Skin of body (tissue), 2 donors: ENCODE data around the gene TGFBRAP1. TPM values are rescaled to one million over a fixed set of nuclear protein-coding genes. Genes with fewer than 3 reads are reported as not detected.

Experiments
- DNase-seq: peaks from one replicate; lab custom pipeline; 2025; lab: John Stamatoyannopoulos, UW
- total RNA-seq: library from RNA; depleted of rRNA; stranded (reverse); fragments of >200 nt; gene quantifications from one replicate; pipeline ENCODE4 v1.2.3, GENCODE V29; 2014

TGFBRAP1 gene
- 10.2 TPM for total RNA-seq

DNA sequence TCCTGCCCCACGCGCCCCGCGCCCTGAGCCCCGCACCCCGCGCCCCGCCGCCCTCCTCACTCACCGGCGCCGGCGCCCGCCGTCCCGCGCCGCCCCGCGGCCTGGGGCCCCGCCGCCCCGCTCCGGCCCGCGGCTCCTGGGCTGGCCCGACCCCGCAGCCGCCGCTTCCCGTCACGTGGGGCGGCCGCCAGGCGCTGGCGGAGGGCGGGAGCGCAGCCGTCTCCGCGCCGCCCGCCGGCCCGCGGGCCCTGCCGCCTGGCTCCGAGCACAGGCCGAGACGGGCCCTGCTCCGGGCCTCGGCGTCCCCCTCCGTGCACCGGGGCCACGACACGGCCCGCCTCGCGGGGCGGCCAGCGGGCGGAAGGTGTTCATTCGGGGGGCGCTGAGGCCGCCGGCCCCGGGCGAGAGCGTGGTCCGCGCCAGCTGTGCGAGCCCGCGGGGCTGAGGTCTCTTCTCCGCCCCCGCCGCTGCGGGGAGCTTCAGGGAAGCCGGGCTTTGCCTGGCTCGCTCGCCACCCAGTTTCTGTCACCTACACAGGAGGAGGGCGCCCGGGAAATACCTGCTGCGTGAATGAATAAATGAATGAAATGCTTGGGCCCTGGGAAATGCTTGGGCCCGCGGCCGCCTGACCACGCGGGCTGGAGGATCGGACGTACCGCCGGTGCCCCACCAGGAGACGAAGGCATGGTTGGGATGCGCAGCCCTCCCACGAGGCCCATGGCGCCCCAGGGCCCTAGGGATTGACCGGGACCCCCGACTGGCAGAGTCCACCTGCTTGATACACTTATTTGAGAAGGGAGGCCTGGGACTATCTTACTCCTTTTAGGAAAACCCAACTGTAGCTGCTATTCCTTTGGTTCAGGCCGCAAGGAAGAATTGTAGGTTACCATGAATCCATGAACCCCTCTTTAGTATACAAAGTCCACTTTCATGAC lies at the start of gene TGFBRAP1:
Gene TGFBRAP1 (minus strand): TSS at position 175 of the 935 bp plus-strand sequence. CDS start 21,434 bp downstream, outside the sequence.
- no peak for DNase-seq

- no peak for DNase-seq
Observed at GRCh38 chr2:105378921-105379383, 49.4 kb upstream of the TGFBRAP1 start.

GRCh38 chr2:105378276-105378840 lies 48.8 kb upstream of the TGFBRAP1 start:
- DNase-seq, result no peak

- DNase-seq, result no peak
Observed at GRCh38 chr2:105377871-105378270, 48.3 kb upstream of the TGFBRAP1 start.

- no peak for DNase-seq
Observed at GRCh38 chr2:105376789-105377240, 47.3 kb upstream of the TGFBRAP1 start.

- DNase-seq, result no peak
Observed at GRCh38 chr2:105376010-105376409, 46.5 kb upstream of the TGFBRAP1 start.

DNA sequence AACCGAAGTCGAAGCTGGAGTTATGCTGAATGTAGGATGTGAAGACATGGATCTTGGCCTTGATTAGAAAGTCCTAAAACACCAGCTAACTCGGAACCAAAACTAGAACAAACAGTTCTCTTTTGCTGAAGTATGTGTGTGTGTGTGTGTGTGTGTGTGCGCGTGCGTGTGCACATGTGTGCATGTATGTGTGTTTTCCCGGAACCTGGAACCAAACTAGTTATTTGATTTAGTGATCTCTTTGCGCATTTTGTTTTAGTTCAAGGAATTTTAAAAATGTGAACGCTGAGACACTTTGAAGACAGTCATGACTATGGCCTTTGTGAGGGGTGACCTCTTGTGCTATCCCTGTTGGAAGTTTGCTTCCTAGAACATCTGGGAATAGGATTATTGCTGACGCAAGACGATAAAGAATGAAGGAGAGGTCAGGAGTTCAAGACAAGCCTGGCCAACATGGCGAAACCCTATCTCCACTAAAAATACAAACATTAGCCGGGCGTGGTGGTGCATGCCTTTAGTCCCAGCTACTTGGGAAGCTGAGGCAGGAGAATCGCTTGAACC lies 45.5 kb upstream of the TGFBRAP1 start:
- no peak for DNase-seq

GRCh38 chr2:105373895-105374401 lies 44.4 kb upstream of the TGFBRAP1 start:
- no peak for DNase-seq

- no peak for DNase-seq
Observed at GRCh38 chr2:105373344-105373781, 43.8 kb upstream of the TGFBRAP1 start.

GRCh38 chr2:105371810-105372209 lies 42.3 kb upstream of the TGFBRAP1 start:
- no peak for DNase-seq

- DNase-seq, result no peak
Observed at GRCh38 chr2:105371156-105371555, 41.6 kb upstream of the TGFBRAP1 start.

DNA sequence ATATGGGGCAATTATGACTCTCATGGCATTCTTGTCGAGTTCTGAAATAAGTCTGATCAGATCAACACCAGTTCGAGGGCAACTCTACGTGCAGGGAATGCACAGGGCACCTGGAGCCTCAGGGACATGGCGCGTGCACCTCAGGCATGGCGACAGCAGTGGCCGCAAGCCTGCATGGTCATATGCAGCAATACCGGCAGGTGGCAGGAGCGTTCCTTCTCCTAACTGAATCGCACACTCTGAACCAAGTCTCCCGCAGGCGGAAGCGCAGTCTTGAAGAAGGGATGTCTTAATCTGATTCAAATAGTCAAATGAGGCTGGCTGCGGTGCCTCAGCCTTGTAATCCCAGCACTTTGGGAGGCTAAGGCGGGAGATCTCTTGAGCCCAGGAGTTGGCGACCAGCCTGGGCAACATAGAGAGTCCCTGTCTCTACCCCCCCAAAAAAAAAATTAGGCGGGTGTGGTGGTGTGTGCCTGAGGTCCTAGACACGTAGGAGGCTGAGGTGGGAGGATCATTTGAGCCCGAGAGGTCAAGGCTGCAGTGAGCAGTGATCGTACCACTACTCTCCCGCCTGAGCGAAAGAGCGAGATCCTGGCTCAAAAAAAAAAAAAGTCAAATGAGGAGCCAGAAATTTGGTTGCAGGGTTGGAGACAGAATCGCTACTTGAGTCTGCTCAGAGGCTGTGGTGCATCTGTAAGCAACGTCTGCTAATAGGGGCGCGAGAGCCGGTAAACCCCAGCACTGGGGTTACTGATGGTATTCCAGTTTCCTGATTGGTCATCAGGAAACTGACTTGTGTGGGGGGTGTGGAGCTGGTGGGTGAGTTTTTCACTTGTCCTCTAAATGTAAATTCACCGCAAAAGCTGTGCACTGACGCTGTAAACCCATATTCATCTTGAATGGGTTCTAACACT lies 40.5 kb upstream of the TGFBRAP1 start:
- peak; percentile 81 for DNase-seq

GRCh38 chr2:105368759-105369408 lies 39.3 kb upstream of the TGFBRAP1 start:
- no peak for DNase-seq

DNA sequence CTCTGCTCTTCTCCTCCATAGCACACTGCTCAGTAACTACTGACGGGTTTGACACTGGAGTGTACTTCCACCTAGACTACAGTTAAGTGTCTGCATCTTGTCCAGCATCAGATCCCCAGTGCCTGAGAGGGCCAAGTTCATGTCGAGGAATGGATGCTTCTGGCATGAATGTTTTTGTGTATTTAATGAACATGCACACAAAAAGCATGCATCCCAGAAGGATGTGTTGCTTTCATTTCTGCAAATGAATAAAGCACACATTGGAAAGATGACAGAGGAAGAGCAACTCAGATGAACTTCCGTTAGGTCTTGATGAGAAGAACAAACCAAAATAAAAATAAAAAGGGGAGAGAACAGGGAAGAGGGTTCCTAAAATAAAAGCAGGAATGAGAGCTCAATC lies 35.7 kb upstream of the TGFBRAP1 start:
- DNase-seq, result no peak

DNA sequence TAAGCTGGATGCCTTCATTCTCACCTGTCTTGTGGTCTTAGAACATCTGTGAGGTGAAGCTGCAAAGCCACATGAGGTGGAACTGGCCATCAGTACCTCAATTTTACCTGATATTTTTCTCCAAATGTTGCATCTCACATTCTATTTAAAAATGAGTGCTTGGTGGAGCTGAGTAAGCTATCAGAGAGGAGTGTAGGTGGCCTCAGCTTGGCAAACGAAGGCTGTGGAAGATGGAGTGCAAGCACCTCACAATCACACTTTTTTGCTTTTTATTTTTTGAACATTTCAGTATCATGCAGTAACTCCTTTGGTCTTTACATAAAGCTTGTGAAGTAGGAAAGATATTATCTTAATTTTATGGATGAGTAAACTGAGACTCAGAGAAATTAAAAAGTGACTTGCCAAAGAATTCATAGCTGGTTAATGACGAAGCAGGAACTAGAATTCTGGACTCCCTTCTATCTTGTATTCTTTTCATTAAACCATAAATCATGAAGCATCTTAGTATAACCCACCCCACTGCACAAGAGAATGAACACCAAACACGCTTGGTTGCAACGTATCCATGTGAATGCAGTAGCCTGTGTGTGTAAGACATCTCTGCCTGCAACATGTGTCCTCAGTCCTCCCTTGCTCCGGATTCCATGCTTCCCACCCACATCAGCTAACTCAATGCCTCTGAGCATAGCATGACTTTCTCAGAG lies 35.1 kb upstream of the TGFBRAP1 start:
- no peak for DNase-seq

DNA sequence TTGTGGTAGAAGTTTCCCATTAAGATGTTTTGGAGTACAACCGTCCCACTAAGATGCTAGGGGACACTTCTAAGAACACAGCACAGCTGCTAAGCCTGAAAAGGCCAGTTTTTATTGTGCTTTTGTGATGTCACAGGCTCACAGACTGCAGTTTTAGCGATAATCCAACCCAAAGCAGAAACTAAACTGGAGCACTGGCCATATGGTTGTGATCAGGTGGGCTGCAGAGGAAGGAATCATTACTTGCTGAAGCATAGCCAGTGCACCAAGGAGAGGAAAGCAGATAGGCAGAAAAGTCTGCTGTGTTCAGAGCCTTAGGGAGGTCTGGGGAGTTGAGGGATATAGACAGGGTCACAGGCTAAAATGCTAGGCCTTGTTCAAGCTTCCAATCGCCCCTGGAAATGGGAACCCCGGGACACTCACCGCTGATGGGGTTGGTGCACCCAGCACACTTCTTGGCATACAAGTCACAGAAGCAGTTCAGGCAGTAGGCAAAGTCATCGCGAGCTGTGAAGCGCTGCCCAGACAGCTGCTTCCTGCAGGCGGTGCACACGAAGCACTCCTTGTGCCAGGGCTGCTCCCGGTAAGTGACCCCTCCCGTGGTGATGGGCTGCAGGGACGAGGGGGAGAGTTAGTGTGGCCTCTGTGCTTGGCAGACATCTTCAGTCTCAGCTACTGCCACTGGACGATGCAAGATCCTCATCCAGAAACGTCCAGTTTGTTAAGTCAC lies 33.5 kb upstream of the TGFBRAP1 start:
- no peak for DNase-seq

GRCh38 chr2:105361102-105361889 lies 31.8 kb upstream of the TGFBRAP1 start:
- DNase-seq, result no peak

DNA sequence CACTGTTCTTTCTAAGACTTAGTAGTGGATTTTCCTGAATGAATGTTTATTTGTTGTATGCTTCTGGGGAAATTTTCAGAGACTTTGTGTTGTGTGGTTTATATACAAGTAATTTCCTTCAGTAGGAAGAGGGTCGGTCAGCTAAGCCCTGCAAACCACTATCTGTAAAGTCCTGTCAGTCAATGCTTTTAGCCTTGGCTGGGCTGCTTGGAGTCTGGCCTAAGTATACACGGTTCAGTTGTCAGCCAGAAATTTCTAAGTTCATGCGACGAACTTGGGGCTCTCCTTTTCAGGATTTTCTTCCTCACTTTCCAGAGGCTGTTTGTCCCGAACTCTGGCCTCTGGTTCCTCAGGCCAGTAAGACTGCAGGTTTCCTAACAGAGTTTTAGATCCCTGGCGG lies 29.1 kb upstream of the TGFBRAP1 start:
- no peak for DNase-seq
